EL (cell line): Measurements from ENCODE around the gene THOC6.
A peak's percentile ranks its signal among the peaks of the same experiment; 100 is the strongest.

ENCODE experiments used
- DNase-seq: peaks from one replicate; pipeline ENCODE4 v3.0.0-alpha.2; 2016

THOC6 gene

DNA sequence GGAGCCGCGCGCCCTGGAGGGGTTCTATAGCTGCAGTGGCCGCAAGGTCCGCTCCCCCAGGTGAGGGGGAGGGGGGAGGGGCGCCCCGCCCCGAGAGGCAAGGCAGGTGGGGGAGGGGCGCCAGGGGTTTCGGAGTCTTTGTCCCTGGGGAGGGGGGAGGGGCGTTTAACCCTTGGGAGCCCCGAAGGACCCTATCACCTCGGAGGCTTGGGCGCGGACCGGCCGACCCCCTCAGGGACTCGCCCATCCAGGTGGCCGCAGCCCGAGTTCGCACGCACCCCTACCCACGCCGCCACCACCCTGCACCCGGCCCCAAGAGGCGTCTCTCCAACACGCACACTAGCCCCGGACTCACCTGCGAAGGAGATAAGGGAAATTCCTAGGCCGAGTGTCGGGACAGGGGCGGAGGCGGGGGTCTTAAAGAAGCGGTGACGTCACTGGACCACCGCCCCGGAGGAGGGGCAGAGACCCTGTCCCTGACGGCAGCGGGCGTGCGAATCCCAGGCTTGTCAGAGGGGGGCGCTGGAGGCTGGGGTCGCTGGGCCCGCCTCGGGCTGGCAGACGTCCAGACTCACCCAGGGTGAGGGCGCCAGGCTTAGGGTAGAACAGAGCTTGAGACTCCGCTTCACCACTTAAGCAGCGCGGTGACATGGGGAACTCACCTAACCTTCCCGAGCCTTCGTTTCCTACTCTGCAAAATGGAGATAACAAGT, 5.9 kb upstream of the THOC6 start, which contains the start of gene CLDN6:
Gene CLDN6 (minus strand): TSS at position 390 of the 713 bp plus-strand sequence. CDS start 2,162 bp downstream, outside the sequence.
- no peak for DNase-seq

DNA sequence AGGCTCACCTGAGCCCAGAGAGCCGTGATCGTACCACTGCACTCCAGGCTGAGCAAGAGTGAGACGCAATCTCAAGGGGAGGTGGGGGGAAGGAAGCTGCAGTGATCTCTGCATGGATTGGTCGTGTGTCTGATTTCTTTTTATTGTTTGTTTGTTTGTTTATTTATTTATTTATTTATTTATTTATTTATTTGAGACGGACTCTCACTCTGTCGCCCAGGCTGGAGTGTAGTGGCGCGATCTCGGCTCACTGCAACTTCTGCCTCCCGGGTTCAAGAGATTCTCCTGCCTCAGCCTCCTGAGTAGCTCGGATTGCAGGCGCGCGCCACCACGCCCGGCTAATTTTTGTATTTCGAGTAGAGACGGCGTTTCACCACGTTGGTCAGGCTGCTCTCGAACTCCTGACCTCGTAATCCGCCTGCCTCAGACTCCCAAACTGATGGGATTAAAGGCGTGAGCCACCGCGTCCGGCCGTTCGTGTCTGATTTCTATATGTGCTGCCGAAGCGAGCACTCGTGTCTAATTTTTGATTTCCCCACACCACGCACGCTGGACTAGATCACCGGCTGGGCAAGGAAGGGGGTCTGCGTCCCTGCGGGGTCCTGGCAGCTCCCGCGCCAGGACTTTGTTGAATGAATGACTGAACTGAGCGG, 4.1 kb upstream of the THOC6 start:
- DNase-seq = no peak

DNA sequence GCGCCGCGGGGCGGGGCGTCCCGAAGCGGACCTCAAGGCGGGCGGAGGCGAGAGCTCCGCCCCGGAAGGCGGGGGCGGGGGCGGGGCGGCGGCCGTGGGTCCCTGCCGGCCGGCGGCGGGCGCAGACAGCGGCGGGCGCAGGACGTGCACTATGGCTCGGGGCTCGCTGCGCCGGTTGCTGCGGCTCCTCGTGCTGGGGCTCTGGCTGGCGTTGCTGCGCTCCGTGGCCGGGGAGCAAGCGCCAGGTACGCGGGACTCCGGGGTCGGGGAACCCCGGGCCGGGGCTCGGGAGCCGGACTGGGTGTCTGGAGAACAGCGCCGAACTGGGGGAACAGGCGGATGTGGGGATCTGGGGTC, 3.6 kb upstream of the THOC6 start, which contains the start of gene TNFRSF12A:
Gene TNFRSF12A (plus strand): TSS at position 122 of the 357 bp plus-strand sequence. CDS start 30 bp downstream, at position 152.
- peak; percentile 85 for DNase-seq

DNA sequence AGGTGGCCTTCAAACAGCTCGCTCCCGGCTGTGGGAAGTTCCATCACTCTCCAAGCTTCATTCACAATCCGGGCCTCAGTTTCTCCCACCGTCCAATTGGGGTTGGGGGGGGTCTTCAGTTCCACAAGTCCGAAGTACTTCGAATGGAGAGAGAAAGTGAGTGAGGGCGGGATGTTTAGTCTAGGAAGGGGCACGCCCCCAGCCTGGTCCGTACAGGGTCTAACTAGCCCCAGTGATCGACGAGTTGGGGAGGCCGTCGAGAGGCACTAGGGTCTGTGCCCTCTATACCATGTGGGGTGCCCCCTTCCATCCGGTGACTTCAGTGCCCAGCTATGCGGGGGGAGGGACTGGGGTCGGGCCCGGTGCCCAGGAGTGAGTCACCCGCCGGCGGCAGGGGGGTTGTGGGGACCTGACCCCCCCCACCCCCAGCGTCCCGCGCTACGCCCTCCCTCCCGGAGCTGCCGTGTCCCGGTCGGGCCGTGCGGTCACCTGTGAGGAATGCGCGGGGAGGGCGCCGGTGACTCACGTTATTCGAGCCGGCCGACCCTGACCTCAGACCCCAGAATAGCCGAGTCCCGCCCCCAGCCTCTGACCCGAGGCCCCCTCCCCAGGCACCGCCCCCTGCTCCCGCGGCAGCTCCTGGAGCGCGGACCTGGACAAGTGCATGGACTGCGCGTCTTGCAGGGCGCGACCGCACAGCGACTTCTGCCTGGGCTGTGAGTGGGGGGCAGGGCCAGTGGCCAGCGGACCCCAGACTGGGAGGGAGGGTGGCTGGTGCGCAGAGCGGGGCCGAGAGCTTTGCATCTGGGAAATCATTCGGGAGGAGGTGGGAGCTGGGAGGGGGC, 3.0 kb upstream of the THOC6 start:
- peak; percentile 94 for DNase-seq

DNA sequence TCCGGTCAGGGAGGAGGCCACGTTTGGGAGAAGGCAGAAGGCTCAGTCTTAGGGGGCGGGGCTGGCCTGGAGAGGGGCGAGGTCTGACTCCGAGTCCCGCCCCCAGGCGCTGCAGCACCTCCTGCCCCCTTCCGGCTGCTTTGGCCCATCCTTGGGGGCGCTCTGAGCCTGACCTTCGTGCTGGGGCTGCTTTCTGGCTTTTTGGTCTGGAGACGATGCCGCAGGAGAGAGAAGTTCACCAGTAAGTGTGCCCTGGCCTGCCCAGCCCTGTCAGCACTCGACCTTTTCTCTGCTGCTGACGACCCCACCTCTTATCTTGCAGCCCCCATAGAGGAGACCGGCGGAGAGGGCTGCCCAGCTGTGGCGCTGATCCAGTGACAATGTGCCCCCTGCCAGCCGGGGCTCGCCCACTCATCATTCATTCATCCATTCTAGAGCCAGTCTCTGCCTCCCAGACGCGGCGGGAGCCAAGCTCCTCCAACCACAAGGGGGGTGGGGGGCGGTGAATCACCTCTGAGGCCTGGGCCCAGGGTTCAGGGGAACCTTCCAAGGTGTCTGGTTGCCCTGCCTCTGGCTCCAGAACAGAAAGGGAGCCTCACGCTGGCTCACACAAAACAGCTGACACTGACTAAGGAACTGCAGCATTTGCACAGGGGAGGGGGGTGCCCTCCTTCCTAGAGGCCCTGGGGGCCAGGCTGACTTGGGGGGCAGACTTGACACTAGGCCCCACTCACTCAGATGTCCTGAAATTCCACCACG, 2.2 kb upstream of the THOC6 start:
- peak; percentile 98 for DNase-seq

DNA sequence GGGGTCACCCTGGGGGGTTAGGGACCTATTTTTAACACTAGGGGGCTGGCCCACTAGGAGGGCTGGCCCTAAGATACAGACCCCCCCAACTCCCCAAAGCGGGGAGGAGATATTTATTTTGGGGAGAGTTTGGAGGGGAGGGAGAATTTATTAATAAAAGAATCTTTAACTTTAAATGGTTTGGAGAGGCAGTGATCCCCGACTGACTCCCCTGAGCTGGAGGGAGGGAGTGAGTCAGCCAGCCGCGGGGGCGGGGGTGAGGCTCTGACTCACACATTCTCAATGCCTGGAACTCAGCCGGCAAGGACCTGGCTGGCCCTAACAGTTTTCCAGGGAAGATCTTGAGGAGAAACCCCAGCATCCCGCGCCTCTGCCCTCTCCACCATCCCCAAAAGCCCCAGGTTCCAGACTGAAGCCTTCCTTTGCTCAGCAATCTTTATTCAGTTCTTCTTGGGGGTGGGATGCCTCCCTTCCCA, 1.6 kb upstream of the THOC6 start:
- peak; percentile 97 for DNase-seq

DNA sequence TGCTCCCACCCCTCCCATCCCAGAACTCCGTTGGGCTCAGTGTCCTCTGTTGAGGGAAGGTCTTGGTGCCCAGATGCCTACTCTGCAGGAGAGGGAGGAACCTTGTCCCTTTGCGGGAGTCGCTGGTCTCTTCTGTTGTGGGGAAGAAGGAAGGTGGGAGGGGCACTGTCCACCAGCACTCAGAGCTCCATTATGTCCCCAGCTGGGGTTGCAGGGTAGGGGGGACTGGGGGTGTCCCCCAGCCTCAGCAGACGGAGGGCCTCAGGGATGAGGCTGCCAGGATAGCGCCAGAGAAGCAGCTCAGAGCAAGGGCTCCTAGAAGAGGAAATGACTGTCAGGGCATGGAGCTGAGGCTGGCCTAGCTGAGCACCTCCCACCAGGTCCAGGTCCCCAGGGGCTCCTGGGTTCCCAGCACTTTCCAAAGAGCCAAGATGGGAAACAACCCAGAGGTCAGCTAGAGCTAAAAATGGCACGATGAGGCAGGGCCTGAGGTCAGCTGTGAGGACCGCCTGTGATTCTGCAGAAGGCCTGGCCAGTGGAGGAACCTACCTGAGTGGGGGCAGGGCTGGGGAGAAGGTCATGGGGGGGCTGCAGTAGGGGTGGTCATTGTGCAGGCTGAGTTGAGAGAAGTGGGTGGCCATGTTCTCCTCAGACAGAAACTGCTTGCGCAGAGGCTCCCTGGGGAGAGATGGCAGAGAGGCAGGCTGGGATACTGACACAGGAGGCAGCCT, 986 bp upstream of the THOC6 start:
- peak; percentile 61 for DNase-seq

DNA sequence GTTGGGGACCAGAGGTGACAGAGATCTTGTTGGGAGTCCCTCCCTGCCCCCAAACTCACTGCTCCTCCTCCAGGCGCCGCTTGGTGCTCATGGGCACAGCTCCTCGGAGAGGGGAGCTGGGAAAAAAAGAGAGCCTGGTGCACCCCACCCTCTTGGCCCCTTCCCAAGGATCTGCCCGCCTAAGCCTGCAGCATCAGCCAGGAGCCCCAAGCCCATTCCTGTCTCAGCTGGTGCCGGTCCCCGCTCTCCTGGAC, 493 bp upstream of the THOC6 start:
- DNase-seq = peak; percentile 91

DNA sequence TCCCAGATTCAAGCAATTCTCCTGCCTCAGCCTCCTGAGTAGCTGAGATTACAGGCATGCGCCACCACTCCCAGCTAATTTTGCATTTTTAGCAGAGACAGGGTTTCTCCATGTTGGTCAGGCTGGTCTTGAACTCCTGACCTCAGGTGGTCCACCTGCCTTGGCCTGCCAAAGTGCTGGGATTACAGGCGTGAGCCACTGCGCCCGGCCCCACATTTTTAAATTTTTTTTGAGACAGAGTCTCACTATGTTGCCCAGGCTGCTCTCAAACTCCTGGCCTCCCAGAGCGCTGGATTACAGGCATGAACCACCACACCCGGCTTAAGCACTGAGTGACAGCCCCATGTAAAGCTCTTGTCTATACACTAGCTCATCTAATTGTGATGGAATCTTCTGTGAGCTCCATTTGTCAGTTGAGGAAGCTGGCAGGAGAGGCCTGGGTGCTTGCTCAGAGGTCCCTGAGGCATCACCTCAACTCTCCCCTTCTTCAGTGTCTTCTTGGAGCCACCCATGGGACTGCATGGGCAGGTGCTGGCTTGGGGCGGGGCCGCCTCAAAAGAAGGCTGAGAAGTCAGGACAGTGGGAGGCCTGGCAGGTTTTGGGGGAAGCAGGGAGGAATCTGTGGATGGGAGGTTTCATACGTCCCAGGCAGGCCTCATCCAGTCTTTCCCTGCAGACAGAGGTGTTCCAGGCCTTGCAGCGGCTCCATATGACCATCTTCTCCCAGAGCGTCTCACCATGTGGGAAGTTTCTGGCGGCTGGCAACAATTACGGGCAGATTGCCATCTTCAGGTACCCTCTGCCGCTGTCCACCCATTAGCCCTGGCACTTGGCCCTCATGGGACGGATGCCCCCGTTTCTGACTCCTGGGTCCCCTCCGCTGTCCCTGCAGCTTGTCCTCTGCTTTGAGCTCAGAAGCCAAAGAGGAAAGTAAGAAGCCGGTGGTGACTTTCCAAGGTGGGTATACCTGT, 1.5 kb downstream of the THOC6 start:
- no peak for DNase-seq

DNA sequence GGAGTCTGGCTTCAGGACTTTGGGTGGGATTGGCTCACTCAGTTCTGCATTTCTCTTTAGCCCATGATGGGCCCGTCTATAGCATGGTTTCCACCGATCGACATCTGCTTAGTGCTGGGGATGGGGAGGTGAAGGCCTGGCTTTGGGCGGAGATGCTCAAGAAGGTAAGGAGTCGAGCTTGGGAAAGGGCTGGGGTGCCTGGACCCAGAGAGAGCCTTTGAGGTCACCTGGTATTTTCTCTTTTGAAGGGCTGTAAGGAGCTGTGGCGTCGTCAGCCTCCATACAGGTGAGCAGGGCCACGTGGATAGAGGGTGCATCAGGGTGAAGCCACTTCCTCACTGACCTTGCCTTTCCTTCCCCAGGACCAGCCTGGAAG, 2.2 kb downstream of the THOC6 start:
- no peak for DNase-seq

DNA sequence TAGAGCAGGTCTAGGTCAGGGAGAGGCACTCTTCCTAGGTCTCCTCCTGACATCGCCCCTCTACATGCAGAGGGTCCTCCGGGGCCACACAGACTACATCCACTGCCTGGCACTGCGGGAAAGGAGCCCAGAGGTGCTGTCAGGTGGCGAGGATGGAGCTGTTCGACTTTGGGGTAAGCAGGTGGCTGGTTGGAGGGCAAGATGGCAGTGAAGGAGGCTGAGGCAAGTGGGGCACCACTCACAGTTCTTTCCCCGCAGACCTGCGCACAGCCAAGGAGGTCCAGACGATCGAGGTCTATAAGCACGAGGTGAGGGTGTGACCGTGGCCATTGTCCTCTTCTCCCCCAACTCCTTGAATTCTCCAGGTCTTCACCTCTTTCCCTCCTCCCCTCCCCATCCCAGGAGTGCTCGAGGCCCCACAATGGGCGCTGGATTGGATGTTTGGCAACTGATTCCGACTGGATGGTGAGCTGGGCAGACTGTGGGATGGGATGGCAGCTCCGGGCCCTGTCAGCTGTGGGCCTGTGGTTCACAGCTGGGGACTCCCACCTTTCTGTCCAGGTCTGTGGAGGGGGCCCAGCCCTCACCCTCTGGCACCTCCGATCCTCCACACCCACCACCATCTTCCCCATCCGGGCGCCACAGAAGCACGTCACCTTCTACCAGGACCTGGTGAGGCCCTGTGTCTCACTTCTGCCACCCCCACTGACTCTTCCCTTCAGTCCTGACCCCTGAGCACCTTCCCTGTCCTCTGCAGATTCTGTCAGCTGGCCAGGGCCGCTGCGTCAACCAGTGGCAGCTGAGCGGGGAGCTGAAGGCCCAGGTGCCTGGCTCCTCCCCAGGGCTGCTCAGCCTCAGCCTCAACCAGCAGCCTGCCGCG, 3.0 kb downstream of the THOC6 start:
- no peak for DNase-seq

DNA sequence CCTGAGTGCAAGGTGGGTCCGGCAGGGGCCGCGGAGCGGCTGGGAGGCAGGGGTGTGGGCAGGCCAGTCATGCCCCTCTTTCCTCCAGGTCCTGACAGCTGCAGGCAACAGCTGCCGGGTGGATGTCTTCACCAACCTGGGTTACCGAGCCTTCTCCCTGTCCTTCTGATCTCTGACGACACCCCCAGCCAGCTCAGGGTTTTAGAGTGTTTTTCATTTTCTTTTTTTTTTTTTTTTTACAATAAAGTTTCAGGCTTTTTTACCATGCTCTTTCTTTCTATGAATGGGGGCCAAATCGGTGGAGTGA, 3.6 kb downstream of the THOC6 start:
- no peak for DNase-seq

DNA sequence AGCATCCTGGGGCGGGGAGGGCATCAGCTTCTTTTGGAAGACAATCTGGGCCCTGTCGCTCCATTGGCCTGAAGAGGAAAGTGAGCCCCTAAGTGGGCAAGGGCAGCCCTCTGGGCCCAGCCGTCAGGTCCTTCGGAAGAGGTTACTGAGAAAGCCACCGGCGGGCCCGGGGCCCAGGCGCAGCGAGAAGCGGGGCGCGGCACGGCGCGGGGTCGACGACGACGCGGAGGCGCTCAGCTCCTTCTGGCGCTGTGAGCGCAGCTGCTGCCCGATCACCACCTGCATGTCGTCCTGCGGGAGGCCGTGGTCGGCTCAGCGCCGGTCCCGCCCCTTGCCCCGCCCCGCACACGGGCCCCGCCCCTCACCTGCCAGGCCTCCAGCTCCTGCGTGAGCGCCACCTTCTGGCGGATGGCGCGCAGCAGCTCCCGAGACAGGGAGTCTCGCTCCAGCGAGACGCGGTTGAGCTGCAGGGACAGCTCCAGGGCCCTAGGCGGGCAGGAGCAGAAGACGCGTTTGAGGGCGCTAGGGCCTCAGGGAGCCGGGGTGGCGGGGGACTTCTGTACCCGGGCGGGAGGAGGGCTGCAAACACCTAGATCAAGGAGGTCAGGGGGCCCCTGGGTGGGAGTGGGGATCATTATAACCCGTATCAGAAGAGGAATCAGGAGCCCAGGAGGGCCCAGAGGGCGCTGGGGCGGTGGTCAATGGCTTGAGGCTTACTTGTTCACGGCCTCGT, 4.3 kb downstream of the THOC6 start:
- DNase-seq = peak; percentile 56

DNA sequence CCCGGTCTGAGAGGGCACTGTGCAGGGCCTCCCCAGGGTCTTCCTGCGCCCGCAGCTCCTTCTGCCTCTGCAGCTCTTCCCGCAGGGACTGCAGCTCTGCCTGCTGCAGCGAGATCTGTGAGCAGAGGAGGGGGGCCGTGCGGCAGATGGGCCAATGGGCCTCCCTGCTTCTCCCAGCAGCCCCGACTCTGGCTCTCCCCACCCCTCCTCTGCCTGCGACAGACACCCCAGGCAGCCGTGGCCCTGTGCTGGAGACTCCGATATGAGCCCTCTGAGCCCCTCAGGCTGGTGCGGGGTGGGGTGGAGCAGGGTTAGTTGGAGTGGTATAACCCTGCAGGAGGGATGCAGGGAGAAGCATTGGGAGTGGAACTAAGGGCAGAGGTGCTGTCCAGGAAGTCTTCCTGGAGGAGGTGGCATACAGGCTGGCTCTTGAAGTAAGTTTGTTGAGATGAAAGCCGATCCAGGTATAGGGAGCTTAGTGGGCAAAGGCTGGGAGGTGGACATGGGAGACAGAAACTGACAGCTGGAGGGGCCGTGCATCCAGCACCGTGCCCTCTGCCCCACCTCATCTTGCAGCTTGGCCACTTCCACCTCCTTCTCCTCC, 5.0 kb downstream of the THOC6 start:
- DNase-seq = no peak

DNA sequence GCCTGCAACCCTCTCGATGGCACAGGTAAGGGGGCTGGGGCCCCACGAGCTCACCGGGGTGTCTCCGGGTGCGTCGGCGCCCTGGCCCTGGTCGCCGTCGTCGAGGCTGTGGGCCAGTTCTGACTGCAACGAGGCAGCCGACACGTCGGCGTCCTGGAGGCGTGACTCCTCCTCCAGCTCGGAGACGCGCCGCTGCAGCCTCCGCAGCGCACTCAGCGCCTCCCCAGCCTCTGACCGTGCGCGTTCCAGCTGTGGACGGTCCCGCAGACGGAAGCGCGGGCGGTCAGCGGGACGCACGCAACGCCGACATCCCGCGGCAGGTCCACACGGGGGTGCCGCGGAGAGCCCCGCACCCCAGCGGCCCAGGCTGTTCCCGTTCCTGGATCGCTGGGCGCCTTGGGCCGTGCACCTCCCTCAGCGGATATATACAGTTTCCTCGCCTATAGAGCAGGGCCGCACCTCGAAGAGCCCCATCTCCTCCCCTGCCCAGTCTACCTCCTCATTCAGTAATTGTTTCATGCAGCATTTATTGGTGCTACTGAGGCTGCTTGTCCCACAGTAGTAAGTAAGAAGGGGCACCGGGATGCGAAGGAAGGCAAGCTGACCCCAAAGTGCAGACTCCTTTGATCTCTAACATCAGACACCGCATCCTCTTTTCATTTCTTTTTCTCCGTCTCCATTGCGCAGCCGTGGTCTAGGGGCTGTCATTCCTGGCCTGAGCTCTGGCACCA, 5.8 kb downstream of the THOC6 start:
- peak; percentile 45 for DNase-seq

DNA sequence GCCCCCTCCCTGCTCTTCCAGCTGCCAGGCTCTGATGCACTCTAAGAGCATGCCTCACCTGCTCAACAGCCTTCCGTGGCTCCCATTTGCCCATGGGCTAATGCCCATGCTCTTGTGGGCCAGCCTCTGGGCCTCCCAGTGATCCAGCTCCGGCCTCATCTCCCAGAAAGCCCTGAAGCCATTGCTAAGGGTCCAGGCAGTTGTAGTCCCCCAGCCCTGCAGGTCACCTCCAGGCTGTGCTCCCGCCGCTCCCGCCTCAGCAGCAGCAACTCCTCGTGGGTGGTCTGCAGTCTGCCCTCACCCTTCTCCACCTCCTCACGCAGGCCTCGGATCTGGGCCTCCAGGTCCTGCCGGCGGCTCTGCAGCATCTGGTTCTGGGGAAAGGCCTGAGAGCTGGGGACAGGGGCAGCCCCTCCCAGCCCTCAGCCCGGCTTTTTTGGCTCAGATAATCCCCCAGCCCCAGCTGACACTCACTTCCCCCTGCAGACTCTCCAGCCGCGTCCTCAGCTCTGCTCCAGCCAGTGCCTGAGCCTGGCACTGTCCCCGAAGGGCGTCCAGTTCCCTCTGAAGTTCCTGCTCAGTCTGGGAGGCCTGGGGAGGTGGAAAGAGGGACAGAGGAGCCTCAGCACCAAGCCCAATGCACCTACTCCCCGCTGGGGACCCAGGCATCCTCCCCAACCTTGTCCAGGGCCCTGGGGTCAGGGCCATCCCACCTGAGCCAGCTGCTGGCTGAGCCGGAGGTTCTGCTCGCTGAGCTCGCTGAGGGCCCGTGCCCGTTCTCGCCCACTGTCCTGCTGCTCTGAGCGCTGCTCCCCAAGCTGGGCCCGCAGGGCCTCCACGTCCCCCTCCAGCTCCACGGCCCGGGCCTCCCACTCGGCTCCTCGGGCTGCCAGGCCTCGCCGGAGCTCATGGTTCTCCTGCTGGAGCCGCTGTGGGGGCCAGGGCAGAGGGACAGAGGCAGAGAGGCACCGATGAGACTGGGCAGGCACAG, 6.7 kb downstream of the THOC6 start:
- no peak for DNase-seq

DNA sequence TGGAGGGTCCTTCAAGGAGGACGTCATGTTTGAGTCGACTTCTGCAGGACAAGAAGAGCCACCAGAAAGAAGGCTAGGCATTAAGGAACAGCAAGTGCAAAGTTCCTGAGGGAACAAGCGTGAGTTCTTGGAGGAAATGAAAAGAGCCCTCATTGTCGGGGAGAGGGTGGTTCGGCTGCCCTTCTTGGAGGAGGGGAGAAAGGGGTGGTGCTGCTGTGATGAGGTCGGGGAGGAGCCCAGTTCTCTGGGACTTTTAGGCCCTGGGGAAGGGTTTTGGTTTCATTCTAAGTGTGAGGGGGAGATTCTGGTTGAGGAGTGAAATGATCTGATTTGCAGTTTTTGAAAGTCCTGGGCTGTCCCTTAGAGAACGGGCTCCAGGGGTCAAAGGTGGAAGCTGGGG, 8.8 kb downstream of the THOC6 start:
- DNase-seq = no peak
